Hypothalamus (tissue), 51 donors: ENCODE results near the gene RNASEL.

Experiments used
- DNase-seq, 51 donors: peaks; one replicate each; lab custom pipeline; 2025; lab: John Stamatoyannopoulos, UW

The RNASEL gene, protein sequence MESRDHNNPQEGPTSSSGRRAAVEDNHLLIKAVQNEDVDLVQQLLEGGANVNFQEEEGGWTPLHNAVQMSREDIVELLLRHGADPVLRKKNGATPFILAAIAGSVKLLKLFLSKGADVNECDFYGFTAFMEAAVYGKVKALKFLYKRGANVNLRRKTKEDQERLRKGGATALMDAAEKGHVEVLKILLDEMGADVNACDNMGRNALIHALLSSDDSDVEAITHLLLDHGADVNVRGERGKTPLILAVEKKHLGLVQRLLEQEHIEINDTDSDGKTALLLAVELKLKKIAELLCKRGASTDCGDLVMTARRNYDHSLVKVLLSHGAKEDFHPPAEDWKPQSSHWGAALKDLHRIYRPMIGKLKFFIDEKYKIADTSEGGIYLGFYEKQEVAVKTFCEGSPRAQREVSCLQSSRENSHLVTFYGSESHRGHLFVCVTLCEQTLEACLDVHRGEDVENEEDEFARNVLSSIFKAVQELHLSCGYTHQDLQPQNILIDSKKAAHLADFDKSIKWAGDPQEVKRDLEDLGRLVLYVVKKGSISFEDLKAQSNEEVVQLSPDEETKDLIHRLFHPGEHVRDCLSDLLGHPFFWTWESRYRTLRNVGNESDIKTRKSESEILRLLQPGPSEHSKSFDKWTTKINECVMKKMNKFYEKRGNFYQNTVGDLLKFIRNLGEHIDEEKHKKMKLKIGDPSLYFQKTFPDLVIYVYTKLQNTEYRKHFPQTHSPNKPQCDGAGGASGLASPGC

GRCh38 chr1:182588500-182589396 is at the start of gene RNASEL:
TSS of gene RNASEL (minus strand) at chr1:182589256. CDS start at chr1:182586806, 2,450 bp downstream.
- peak in 43 of 51 donors; percentile 16 to 87 (median 51) for DNase-seq

DNA sequence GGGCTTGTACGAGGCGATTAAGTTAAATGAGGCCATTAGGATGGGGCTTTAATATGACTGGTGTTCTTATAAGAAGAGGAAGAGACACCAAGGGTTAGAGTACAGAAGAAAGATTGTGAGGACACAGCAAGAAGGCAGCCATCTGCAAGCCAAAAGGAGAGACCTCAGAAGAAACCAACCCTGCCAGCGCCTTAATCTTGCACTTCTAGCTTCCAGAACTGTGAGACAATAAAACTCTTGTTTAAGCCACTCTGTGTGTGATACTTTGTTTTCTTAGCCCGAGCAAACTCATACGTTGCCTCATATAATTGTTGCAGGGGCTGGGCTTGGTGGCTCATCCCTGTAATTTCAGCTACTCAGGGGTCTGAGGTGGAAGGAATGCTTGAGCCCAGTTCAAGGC is 48.7 kb upstream of the RNASEL start:
- no peak for DNase-seq

DNA sequence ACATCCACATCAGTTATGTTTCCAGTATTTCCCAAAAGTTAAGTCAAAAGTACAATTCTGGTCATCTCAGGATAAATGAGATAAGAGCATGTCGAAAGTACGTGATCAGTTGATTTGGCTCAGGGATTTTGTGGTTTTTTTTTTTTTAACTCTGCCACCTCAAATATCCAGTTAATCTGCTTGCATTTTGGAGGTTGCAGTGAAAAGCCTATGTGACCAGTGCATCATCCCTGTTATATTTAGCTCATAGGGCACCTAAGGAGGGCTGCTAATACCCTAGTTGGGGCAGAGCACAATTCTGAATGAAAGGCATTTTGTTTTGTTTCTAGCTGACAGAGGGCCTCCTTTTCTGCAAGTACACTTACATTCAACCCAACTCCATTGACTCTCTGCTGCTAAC is 46.8 kb upstream of the RNASEL start:
- DNase-seq, result no peak

- no peak for DNase-seq
These were observed 45.4 kb upstream of the RNASEL start for GRCh38 chr1:182634306-182635072.

DNA sequence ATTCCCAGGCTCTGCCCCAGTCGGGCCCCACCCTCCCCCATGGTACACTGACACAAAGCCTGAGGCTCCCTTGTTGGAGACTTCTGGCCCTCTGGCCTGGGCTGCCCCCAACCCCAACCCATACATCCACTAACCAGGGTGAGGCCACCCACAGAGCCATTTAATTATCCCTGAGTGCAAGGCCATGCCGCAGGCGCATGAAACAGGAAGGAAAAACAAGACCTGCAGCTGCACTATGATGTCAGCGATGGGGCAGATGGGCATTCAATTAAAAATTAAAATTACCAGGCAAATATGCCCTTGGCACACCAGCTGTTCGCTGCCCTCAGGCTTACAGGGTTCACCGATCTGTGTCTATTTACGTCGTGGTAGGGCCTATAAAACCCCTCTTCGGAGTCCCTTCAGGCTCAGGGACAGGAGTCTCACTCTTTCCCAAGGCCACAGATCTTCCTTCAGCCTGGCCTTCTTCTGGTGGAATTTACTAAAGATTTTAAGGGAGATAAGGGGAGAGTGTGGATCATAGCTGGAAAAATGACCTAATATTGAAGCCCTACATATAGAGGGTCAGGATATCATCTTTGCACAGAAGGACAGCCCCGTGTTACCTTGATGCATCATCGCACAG is 44.7 kb upstream of the RNASEL start:
- DNase-seq, result no peak

GRCh38 chr1:182633031-182633430 is 44.0 kb upstream of the RNASEL start:
- DNase-seq, result no peak

- peak in 1 of 51 donors; percentile 14 for DNase-seq
These were observed 43.4 kb upstream of the RNASEL start for GRCh38 chr1:182632441-182632857.

GRCh38 chr1:182631954-182632353 is 42.9 kb upstream of the RNASEL start:
- no peak for DNase-seq

- no peak for DNase-seq
These were observed 42.1 kb upstream of the RNASEL start for GRCh38 chr1:182631053-182631677.

DNA sequence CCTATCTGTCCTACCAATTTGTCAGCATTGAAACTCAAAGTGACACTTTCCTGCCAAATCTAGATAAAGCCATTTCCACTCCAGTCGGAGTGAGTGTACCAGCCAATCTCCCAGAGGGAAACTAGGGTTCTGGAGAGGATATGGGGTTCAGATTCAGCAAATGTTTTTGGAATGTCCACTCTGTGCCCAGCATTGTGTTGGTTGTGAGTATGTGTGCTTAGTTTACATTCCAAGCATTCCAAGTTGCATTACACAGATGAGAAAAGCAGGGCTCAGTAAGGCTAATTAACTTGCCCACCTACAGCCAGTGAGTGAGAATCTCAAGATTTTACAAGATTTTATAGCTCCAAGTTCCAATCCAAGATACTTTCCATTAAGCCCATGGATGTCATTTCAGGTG is 41.5 kb upstream of the RNASEL start:
- no peak for DNase-seq

GRCh38 chr1:182629499-182630096 is 40.5 kb upstream of the RNASEL start:
- DNase-seq, result no peak

- no peak for DNase-seq
These were observed 40.0 kb upstream of the RNASEL start for GRCh38 chr1:182629080-182629479.

DNA sequence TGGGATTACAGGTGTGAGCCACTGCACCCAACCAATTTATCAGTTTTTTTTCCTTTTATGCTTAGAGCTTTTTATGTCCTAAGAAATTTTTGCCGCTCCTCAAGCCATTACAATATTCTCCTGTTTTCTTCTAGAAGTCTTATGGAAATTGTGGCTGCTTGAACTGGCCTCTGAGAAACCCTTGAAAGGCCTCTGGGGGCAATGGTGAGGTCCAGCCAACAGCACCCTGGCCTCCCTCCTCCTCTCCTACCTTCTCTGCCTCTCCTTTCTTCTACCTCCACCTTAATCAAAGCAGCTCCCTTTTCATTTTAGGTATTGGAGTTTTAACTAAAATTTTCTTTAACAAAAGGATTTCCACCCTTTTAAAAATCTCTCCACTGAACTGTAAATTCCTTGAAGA is 39.6 kb upstream of the RNASEL start:
- no peak for DNase-seq

DNA sequence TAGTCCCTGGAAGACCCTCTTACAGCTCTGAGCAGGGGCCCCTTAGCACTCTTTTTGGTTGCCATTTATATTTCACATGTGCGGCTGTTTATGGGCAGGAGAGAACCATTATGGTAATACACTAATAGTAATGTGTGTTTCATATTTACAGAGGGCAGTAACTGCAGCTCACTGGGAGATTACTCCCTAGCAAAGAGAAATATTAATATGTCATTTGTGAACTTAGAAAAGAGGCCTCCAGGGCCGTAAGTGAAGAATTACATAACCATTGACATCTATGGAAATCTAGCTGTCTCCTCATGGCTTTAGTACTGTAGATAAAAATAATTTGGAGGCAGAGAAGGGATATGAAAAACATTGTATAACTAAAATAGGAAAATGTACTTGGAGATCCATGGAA is 38.6 kb upstream of the RNASEL start:
- DNase-seq, result no peak

DNA sequence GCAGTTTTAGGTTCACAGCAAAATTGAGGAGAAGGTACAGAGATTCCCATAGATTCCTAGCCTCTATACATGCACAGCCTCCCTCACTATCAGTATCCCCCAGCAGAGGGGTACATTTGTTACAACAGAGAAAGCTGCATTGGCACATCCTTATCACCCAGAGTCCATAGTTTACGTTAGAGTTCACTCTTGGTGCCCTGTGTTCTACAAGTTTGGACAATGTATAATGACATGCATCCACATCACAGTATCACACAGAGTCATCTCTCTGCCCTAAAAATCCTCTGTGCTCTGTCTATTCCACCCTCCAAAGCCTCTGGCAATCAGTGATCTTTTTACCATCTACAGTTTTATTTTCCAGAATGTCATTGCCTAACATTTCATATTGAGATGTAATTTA is 37.5 kb upstream of the RNASEL start:
- no peak for DNase-seq

- DNase-seq, result no peak
These were observed 36.9 kb upstream of the RNASEL start for GRCh38 chr1:182625719-182626504.

DNA sequence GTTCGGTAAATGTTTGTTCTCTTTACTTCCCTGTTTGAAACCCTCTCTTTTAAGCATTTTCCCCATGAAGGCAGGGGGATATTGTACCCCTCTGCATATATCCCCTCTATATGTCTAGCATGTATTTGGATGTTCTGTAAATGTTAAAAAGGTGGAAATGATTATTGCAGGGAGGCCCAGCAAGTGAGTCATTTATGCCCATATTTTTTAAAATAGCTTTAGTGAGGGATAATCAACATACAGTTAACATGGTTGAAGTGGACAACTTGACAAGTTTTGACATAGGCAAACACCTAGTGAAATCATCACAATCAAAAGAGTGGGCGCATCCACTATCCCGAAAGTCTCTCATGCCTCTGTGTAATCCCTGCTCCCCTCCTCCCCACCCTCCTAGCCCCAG is 36.0 kb upstream of the RNASEL start:
- DNase-seq, result no peak

- DNase-seq, result no peak
These were observed 35.5 kb upstream of the RNASEL start for GRCh38 chr1:182624577-182624976.
